GM21825 (cell line): ENCODE data around the gene IGFL2.
"Not testable (repeated sequence)": the region's sequence is repeated elsewhere in the genome, so short reads cannot be mapped to it uniquely, and the experiment has no call there.

Experiments
- ATAC-seq: cut with Tn5 transposase; IDR thresholded peaks from one replicate; pipeline ENCODE4 v1.9.1; 2021; ENCODE audit warnings: mild to moderate bottlenecking, moderate library complexity; ENCODE audit not compliant: unreplicated experiment

The IGFL2 gene

GRCh38 chr19:46141421-46141820 is 6.6 kb upstream of the IGFL2 start:
- no peak for ATAC-seq

GRCh38 chr19:46142294-46142693 is 5.7 kb upstream of the IGFL2 start:
- no peak for ATAC-seq

DNA sequence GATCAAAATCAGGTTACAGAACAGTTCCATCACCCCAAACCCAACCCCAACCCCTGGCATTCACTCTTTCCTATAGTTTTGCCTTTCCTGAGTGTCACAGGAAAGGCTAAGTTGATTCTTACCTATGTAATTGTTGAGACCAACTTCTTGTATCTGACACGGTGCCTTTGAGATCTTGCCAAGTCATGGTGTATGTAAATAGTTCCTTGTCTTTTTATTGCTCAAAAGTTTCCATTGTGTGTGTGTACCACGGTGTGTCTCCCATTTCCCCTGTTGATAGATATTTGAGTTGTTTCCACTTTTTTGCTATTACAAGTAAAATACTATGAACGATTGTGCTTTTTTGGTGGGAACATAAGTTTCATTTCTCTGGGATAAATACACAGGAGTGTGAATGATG is 3.3 kb upstream of the IGFL2 start:
- ATAC-seq, result no peak

- ATAC-seq, result no peak
Observed at GRCh38 chr19:46147166-46147740, 785 bp upstream of the IGFL2 start.

DNA sequence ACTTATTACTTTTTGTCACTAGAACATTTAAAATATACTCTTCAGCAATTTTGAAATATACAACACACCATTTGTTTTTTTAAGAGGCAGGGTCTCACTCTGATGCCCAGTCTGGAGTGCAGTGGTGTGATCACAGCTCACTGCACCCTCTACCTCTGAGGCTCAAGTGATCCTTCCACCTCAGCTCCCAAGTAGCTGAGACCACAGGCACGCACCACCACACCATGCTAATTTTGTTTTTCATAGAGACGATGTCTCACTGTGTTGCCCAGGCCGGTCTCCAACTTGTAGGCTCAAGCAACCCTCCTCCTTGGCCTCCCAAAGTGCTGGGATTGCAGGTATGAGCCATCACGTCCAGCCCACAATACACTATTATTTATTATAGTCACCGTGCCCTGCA is 2.6 kb downstream of the IGFL2 start:
- no peak for ATAC-seq

GRCh38 chr19:46155237-46155636 is 7.2 kb downstream of the IGFL2 start:
- no peak for ATAC-seq

DNA sequence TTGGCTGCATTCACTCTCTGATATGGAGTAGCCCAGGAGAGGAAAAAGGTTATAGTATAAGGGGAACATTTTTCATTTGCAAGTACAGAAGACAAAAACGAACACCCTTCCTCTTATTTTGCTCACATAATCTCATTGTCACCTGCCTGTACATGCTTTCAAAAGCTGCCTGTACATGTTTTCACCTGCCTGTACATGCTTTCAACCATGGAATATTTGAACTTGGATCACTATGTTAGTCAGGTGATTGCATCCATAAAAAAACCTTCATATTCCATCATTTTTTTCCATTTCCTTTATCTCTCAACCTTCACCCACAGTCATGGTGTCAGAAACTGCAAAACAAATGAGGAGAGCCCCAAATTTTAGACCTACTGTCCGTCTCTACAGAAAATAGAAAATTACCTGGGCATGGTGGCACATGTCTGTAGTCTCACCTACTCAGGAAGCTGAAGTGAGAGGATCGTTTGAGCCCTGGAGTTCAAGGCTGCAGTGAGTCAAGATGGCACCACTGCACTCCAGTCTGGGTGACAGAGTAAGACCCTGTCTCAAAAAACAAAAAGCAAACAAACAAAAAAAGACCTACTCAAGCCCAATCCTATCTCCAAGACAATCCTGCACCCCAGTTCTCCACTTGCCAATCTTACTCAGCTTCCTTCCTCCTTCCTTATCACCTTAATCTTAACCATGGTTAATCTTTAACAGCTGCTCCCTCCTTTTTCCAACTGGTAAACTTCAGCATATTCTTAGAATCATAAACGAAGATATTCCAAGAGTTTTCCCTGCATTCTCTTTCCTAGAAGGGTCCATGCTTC is 11.6 kb downstream of the IGFL2 start:
- ATAC-seq, result no peak

DNA sequence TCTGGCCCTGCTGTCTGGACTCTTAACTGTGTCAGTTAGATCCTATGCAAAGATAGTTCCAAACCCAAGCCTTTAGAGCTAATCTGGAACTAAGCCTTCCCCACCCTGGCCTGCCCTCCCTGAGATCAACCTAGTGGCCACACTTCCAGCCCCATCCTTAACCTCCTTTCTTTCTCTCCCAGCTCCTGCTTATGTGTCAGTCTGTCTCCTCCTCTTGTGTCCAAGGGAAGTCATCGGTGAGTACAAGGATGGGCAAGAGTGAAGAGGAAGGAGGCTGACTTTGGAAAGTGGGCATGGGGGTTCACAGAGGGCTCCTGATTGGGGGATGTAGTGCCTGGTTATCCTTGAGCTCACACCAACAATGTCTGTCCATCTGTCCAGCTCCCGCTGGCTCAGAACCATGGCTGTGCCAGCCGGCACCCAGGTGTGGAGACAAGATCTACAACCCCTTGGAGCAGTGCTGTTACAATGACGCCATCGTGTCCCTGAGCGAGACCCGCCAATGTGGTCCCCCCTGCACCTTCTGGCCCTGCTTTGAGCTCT is 12.3 kb downstream of the IGFL2 start:
- ATAC-seq, result no peak

- not testable (repeated sequence) for ATAC-seq
Observed at GRCh38 chr19:46161642-46162257, 13.7 kb downstream of the IGFL2 start.

- no peak for ATAC-seq
Observed at GRCh38 chr19:46162731-46163130, 14.7 kb downstream of the IGFL2 start.

GRCh38 chr19:46173886-46174480 is 25.9 kb downstream of the IGFL2 start:
- no peak for ATAC-seq

GRCh38 chr19:46176116-46176860 is 28.2 kb downstream of the IGFL2 start:
- ATAC-seq, result no peak

DNA sequence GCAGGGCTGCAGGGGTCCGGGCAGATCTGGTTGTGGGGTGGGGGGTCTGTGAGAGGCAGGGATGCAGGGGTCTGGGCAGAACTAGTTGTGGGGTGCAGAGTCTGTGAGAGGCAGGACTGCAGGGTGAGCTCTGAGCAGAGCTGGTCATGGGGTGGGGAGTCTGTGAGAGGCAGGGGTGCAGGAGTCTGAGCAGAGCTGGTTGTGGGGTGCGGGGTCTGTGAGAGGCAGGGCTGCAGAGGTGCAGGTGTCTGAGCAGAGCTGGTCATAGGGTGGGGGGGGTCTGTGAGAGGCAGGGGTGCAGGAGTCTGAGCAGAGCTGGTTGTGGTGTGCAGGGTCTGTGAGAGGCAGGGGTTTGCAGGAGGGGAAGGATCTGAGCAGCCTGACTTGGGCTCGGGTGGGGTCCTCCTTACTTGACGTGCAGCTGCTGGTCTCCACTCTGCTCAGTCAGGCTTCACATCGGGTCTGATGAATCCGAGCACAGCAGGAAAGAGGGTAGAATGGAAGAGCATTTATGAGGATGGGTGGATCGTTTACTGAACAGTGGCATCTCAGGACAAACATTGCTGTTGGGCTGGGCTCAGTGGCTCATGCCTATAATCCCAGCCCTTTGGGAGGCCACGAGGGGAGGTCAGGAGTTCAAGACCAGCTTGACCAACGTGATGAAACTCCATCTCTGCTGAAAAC is 31.2 kb downstream of the IGFL2 start:
- no peak for ATAC-seq

DNA sequence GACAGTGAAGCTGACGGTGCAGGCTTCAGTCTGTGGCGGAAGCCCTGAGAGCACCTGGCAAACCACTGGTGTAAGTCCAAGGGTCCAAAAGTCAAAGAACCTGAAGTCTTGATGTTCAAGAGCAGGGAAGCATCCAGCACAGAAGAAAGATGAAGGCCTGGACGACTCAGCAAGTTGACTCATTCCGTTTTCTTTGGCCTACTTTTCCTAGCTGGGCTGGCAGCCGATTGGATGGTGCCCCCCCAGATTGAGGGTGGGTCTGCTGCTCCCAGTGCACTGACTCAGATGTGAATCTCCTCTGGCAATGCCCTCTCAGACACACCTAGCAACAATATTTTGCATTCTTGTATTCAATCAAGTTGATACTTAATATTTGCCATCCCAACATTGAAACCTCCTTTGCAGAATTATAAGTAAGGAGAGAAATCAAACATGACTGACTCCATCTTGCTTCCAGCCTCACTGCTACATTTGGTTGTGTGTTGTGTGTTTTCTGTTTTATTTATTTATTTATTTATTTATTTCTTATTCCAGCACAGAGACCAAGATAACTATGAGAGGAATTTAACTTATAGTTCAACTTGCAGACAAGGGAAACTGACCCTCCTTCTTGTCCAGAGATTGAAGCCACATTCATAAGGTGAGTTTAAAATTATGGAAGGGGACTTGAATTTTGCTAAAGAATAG is 32.8 kb downstream of the IGFL2 start:
- no peak for ATAC-seq

DNA sequence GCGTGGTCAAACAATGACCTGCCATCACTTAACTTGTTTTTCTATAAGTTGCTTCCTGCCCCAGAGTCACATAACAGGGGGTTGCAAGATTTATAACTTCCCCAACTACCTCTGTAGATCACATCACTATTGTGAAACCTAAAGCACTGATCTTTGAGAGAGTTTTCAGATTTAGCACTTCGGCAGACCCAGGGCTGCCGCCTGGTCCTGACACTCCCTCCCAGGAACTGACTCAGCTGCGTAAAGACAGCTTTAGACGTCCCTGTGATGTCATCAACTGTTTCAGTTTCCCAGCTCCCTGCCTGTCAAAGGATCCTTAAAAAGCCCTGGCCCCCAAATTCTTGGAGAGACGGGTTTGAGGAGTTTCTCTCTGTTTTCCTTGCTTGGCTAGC is 33.3 kb downstream of the IGFL2 start:
- ATAC-seq, result no peak

GRCh38 chr19:46182476-46182875 is 34.4 kb downstream of the IGFL2 start:
- no peak for ATAC-seq

- ATAC-seq, result not testable (repeated sequence)
Observed at GRCh38 chr19:46184775-46185710, 37.0 kb downstream of the IGFL2 start.

DNA sequence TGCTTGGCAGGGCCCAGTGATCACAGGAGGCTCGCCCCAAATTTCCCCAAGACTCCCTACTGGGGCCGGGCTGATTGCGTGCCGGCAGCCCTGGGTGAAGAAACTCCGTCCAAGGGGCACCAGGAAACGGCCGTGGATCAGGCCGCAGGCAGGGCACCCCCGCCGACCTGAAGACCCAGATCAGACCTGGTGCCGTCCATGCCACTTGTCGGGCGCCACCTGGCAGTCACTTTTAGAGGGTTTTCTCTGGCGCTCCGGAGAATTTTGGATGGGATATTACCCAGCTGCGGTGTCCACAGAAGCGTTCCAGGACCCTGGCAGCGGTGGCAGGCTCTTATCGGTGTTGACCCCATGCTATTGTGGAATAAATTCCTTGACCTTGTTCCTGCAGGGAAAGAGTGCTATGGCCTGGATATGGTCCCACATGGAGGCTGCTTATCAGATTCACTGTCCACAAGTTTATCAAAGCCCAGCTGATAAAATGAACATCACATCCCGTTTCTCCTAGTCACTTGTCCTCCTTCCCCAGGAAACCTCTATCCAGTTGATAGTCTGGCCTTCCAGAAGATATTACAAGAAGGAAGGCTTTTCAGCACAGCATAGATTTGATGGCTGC is 38.2 kb downstream of the IGFL2 start:
- ATAC-seq, result no peak
